GM21526 (cell line): ENCODE data around the gene CPA3.

ENCODE experiments used
- ATAC-seq: cut with Tn5 transposase; IDR thresholded peaks from one replicate; pipeline ENCODE4 v1.9.1; 2021; ENCODE audit warnings: moderate library complexity; ENCODE audit not compliant: unreplicated experiment, low FRiP score

Gene CPA3

DNA sequence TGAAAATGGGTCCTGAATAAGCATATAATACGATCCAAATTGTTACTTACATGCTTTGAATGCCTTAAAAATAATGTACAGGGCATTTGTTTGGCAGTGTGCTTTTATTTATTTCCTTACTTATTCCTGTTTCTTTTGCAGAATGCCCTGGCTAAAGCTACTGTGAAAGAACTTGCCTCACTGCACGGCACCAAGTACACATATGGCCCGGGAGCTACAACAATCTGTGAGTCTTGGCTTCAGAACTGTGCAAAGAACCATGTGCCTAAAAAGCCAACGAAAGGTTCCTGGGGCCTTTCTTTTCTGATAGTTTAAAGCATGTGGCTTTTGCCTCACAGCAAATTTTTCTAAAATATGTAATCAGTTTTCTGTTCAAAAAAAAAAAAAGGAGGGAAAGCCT lies 7.8 kb upstream of the CPA3 start:
- no peak for ATAC-seq

DNA sequence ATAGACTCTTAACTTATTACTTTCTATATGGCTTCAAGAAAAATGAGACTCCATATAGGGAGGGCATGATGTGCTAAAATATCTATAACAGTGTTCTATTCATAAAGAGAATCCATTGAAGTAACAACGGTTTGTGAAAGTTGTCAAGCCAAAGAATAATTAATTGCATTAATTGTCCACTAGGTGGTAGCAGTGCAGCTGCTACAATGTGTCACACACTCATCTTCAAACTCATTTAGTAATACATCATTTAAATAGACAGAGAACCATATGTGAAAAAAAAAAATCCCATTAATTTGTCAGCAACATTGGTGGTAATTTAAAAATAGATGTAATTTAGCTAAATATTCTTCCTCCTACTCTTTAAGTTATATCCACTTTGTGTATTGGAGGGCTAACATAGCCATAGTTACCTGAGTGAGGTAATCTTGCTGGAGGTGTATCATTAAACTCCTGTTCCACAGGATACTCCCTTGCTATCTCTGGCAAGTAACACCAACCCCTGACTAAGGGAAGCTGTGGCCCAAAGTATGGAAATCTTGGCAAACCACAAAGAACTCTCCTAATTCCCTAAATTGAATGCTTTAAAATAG lies 3.7 kb upstream of the CPA3 start:
- ATAC-seq = peak; percentile 85

DNA sequence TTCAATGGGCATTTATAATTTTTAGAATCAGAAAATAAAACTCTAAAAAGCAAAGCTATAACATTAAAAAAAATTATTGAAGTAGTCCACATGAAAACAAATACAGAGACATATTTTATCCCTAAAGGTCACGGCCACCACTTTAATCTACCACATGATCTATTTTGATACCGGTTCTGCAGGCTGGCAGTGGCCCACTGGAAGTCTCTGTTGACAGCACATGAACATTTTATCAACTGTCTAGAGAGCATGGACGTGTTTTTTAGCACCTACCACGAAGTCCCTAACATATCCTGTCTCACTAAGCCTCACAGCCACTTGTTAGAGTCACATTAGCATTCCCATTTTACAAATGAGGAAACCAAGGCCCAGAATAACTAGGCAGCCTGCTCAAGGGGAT lies 1.8 kb upstream of the CPA3 start:
- no peak for ATAC-seq

DNA sequence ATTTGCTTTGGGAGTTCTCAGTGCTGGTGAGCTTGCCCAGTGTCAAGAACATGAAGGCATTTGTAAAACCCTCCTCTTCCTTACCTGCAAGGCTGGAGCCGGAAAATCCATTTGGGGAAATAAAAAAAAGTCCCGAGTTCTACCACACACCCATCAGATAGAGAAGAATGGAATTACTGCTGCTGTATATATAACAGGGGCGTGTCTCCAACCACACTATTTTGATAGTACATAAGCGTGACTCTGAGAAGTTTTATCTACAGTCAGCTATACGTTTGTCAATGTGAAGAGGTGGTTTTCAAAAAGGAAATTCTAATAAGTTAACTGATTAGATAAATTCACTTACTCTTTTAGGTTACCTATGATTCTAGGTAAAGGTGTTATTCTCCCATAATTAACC lies 1.3 kb upstream of the CPA3 start:
- no peak for ATAC-seq

DNA sequence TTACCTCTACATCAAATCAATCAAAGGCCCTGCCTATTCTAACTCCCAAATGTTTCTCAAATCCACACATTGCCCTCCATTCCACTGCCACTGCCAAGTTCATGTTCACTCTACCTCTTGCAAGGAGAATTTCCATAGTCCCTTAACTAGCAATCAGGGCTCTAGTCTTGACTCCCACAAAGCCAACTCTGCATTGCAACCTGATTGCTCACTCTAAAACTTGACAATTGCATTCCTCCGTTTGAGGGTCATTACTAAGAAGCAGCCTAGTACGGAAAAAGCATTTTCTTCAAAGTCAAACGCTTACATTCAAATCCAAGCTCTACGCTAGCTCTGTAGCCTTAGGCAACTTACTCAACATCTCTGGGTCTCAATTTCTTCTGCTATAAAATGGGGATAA lies 1.2 kb downstream of the CPA3 start:
- ATAC-seq = no peak

DNA sequence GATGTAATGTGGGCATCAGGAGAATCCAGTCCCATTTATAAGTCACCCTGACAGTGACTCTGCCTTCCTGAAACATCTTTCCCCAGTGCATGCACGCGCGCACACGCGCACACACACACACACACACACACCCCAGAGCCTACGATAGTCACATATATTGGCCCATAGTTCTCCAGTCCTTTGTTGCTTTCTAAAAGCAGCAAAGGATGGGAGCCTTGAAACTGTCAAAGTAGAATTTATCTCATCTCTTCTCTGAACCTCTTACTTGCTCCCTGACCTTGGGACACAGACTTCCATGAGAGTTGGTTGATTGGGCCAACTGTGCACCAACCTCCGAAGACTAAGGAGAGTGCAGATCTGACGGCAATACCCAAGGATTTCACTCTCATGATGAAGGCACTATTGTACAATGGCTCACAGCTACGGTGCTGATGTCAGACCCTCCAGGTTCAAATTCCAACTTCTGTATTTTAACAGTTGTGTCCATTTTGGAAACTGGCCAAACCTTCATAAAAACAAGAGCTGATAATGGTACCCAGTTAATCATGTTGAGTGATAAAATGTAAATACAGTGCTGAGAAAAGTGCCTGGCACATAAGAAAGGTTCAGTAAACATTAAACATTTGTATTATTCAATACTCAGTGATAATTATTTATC lies 8.3 kb downstream of the CPA3 start:
- ATAC-seq = no peak

DNA sequence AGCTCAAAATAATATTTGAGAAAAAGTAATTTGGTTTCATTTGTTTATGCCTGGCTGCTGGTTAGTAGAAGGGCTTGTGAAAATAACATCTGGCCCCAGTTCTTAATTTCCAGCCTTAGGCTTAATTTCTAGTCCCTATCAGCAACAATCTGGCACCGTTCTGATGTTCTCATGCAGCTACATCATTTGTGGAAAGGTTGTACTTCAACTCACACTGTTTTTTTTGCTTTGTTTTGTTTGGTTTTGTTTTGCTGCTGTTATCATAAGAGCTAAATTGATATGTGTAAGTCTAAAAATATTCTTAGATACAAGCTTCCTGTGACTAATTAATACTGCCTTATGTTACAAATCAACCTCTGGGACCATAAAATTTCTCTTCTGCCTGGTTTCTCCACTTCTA lies 8.9 kb downstream of the CPA3 start:
- ATAC-seq = no peak

DNA sequence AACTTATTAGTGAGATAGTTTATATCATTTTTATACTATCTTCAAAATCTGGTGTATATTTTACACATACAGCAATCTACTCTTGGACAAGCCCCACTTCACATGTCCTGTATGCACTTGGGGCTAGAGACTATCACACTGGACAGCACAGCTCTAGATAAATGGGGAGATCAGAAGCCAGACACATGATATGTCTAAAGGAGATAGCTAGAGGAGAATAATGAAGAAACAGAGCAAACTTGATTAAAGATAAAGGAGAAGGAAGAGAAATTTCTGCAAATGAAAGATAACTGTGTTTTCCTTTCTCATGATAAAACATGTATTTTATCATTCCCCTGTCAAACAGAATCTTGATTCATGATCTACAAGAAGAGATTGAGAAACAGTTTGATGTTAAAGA lies 13.0 kb downstream of the CPA3 start:
- ATAC-seq = no peak

DNA sequence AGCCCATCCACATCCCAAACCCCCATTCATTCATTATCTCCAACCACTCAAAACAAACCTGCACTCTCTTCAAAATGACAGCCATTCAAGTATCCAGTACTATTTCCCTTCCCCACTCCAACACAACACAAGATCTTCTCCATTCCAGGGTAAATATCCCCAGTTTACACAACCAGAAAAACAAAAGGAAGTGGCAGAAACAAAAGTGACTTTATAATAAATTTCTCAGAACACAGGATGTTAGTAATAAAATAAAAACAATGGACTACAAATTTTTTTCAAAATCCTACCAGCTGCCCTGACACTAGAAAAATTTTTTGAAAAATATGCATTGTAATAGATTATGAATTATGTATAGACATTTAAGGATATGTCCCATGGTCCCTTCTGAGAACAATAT lies 14.2 kb downstream of the CPA3 start:
- no peak for ATAC-seq

DNA sequence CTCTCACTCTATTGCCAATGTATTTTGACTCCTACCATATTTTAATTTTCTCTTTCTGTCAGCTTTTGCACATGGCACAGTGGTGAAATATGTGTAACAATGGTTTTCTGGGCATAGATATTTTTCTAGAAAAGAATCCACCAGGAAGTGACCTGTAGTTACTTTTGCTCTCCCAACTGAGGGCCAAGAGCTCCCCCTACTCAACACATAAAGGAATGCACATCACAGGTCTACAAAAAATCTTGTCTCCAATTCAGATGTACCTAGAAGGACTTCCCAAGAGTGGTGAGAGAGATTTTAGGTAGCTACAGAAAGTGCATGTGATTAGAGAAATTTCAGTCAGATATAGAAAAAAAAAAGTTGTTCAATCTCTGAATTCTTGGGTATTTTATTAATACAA lies 15.6 kb downstream of the CPA3 start:
- peak; percentile 62 for ATAC-seq

DNA sequence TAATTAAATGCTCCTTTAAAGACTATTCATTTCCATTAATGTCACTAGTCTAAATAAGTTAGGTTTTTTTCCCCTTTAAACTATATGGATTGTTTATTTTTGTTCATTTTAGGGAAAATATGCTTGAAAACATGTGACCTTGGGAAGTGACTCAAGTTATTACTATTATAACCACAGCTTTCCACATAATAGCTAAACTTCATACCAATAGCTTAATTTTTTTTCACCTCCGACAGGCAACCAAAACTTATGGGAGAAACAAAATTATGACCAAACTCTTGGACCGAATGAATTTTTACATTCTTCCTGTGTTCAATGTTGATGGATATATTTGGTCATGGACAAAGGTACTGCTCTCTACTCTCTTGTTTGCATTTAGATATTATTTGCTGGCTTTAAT lies 16.2 kb downstream of the CPA3 start:
- no peak for ATAC-seq

DNA sequence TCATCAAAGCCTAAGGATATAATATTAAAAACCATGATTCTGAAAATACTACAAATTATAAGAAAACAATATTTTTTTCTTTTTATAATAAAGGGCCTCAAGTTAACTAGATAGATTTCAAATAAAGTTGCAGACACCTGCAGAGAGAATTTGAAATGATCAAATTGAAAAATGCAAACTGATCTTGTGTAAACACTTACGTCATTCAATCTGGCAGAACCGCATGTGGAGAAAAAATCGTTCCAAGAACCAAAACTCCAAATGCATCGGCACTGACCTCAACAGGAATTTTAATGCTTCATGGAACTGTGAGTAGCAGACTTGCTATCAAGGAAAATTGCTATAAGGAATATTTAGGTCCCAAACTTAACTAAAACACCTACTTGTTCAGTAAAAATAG lies 17.2 kb downstream of the CPA3 start:
- ATAC-seq = no peak

DNA sequence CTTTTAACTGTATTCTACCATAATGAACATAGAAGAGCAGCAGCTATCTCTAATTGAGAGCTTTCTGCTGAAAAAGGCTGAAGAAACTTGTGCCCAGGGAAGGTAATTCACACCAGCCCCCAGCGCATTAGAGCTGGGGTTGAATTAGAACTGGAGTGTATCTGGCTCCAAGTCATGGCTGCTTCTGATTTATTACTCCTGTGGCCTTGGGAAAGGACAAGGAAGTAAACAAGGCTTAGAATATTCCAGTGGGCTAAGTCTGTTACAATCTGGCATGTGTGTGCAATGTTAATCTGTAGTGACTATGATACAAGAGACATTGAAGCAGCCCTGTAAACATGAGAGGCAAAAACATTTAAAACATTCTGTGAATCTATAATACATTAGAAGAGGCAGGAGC lies 18.1 kb downstream of the CPA3 start:
- no peak for ATAC-seq

DNA sequence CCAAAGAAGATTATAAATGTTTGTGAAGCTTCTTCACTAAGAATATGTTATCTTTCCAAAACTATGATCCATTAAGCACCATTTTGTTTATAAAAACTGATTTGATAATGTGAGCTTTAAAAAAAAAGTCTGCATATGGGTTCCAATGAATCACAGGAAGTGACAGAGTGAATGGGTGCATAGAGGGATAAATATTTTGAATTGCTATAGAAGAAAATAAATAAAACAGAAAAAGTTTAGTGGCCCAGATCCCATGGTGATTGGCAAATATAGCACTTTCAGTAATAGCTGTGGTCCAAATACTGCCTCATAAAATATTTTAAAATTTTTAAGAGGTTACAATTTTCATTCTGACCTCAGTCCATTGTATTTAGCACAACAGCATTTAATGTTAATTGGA lies 19.2 kb downstream of the CPA3 start:
- no peak for ATAC-seq

DNA sequence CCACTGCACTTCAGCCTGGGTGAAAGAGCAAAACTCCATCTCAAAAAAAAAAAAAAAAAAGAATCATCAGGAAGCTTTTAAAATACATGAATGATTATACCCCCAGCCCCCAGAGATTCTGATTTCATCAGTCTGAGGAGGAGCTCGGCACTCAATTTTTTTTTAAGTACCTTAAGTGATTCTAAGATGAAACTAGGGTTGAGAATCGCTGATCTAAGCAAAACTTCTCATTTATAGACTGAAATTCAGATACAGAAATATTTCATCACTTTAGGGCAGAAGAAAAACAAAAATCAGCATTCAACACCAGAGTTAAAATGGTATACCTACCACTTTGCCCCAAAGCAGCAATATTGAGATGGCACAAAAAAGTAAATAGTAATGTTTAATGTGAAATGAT lies 24.7 kb downstream of the CPA3 start:
- no peak for ATAC-seq

DNA sequence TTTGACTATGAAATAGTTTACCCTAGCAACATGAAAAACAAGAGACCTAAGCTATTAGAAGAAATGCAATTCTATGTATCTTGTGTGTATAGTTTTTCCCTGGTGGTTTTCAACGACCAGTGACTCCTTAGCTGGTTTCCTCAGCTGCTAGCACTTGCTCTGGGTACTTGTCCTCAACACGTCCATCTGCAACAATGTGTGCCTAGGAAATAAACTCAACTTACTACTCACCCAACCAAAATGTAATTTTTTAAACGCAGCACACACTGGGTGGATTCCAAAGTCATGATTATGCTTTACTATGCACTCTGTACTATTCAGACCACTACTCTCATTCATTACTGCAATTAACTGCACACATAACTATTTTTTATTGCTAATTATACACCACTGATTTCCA lies 31.0 kb downstream of the CPA3 start:
- ATAC-seq = no peak

DNA sequence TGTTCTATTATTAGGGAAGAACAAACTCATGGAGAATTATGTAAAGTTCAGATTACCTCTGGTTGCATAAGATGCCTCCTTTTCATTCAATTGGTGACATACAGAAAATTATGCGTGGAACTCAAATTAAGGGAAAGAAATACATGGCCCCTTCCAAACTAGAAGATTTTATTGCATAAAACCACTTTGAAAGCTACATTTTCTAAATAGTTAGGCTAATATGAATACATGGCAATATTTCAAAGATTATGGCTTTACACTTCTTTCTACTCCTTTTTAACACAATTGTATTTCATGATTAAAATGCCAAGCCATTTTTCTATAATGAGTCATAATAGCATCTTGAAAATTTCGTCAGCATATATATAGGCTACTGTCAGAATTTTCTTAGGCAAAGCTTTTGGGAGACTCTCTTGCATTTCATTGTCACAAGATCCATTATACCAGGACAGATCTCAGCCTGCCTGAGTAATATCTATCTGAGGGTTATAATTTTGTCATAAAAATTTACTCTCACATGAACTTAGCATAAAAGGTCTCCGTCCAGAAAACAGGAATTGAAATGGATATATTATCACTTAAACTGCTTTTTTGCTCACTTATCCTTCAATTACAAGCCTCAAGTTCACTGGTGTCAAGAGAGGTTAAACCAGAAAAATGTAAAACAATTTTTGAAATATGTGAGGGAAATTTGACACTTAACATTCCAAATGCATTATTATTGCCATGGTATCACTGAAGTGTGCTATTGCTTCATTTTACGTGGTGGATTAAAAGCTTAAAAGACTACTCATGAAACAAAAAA lies 37.1 kb downstream of the CPA3 start:
- ATAC-seq = no peak

DNA sequence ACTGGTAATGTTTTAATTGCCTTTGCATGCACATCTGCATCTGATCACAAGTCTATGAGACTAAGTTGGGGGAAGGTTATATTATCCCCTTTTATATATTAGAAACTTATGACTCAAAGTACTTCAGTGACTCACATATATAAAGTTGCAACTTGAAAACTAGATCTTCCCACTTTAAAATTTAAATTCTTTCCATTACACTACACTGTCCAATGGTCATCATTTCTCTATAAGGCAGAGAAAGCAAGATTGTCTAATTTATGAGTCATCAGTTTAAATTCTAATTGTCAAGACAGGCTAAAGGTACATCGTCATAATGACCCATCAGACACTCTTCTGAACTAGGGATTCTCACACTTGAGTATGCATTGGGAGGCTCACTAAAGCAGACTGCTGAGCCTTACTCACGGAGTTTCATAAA lies 37.9 kb downstream of the CPA3 start:
- no peak for ATAC-seq

DNA sequence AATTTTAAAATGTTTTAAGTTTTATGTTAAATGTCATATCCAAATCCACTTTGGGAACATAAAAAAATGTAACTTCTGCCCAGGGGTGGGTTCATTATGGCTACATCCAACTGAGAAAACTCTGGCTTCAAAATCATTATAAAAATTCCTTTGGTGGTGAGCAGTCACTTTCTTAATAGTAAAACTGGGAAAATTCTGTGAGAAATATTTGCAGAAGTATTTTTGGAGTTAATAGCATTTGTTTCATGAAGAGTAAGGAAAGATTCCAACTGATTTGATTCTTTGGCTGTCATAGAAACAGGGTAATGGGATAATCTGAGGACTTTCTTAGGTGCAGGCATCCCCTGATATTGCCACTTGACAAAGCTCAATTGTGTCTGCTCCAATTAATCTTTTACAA lies 38.8 kb downstream of the CPA3 start:
- no peak for ATAC-seq

DNA sequence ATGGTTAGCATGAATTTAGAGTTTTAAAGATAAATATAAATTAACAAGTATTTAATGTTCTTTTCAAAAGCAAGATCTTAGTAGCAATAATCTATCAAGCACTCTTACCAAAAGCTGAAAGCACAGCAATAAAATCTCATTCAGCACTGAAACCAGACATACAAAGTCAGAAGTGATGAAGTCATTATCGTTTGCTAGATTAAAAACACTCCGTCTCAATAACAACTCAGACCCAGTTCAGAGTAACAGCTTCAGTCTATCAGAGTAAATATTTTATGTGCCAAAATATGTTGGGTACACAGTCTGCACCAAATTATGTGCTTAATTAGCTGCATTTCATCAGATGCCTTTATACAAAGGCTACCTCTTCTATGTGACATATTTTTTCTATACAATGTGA lies 41.6 kb downstream of the CPA3 start:
- ATAC-seq = no peak

DNA sequence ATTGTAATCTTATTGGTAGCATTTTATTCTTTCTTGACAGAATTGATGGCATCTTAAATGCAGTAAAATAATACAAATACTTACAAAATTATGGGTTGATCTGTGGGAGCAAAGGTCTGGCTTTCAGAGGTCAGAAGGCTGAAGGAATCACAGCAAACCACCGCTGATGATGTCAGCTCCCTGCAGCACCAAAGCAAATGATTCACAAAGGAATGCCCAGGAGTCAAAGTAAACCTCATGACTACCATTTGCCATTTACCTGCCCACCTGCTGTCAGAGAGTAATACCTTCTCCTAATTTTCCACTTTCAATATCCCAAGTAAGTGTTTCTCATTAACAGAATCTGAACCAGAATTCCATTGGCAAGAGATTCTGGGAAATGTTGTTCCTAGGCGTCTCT lies 46.1 kb downstream of the CPA3 start:
- ATAC-seq = no peak

DNA sequence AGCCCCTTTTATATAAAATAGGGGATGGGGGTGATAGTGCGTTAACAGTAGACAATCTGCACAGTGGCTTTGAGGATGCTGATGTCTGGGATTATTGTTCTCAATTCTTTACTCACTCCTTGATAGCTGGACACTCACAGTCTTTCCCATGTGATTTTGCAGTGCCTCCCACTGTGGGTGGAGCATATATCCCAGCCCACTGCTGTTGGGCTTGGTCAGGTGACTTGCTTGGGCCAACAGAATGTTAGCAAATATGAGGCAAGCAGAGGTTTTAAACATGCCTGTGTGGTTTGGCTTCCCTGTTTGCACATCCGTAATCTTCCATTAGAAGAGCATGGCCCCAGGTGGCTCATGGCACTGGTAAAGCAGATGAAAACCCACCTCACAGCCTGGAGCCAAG lies 46.5 kb downstream of the CPA3 start:
- no peak for ATAC-seq
